Fibroblast of lung (primary cell): ENCODE results near the gene ABHD18. TPM values are rescaled to one million over a fixed set of nuclear protein-coding genes. Genes with fewer than 3 reads are reported as not detected.

Experiments used
- DNase-seq, 2 donors: peaks; one replicate each; pipeline versions ENCODE4 v3.0.0 to v3.0.0-alpha.2; 2010; ENCODE audit warnings: low read depth in 2 of 2
- H2AFZ ChIP-seq: 2 replicates; pipeline ENCODE4 v1.5.1; 2012; ENCODE audit warnings: low read length, control low read depth, inconsistent platforms
- H3K27ac ChIP-seq: 2 replicates; pipeline ENCODE4 v1.5.1; 2011; ENCODE audit warnings: low read length, control low read depth; ENCODE audit not compliant: insufficient read depth
- H3K27me3 ChIP-seq: 2 replicates; pipeline ENCODE4 v1.5.1; 2011; ENCODE audit warnings: mild to moderate bottlenecking, low read length; ENCODE audit not compliant: control insufficient read depth, insufficient read depth
- H3K36me3 ChIP-seq: 2 replicates; pipeline ENCODE4 v1.5.1; 2011; ENCODE audit warnings: low read length; ENCODE audit not compliant: control insufficient read depth, insufficient read depth
- H3K4me1 ChIP-seq: 2 replicates; pipeline ENCODE4 v1.5.1; 2011; ENCODE audit warnings: low read length; ENCODE audit not compliant: control insufficient read depth, insufficient read depth; ENCODE audit errors: extremely low read depth
- H3K4me2 ChIP-seq: 2 replicates; pipeline ENCODE4 v1.5.1; 2011; ENCODE audit warnings: low read length, control low read depth; ENCODE audit not compliant: insufficient read depth; ENCODE audit errors: extremely low read depth
- H3K4me3 ChIP-seq, 4 experiments: fragments of 200-600 bp in 1 of 4; sonication (generic) in 1 of 4; replicated peaks in 1 of 4; 2 replicates each; pipeline ENCODE4 v1.5.1; 2011 to 2016; ENCODE audit warnings: low read length in 4 of 4, low read depth in 3 of 4, mild to moderate bottlenecking in 3 of 4, control low read depth in 2 of 4, inconsistent platforms in 1 of 4, mixed read lengths in 1 of 4; ENCODE audit not compliant: insufficient read depth in 1 of 4; ENCODE audit errors: control extremely low read depth in 1 of 4
- H3K79me2 ChIP-seq: 2 replicates; pipeline ENCODE4 v1.5.1; 2012; ENCODE audit warnings: mild to moderate bottlenecking, low read length, inconsistent platforms; ENCODE audit not compliant: control insufficient read depth, insufficient read depth
- H3K9ac ChIP-seq: 2 replicates; pipeline ENCODE4 v1.5.1; 2011; ENCODE audit warnings: mild to moderate bottlenecking, low read length, control low read depth; ENCODE audit not compliant: insufficient read depth
- H3K9me3 ChIP-seq: 2 replicates; pipeline ENCODE4 v1.5.1; 2012; ENCODE audit warnings: low read depth, low read length; ENCODE audit not compliant: control insufficient read depth, insufficient read depth
- H4K20me1 ChIP-seq: 2 replicates; pipeline ENCODE4 v1.5.1; 2011; ENCODE audit warnings: low read length; ENCODE audit not compliant: control insufficient read depth, insufficient read depth; ENCODE audit errors: extremely low read depth
- CTCF ChIP-seq, 2 donors: IDR thresholded peaks in 1 of 2; conservative IDR thresholded peaks in 1 of 2; 1 replicate in 1 of 2; 2 replicates in 1 of 2; pipeline ENCODE4 v1.5.1; 2011 to 2012; ENCODE audit warnings: low read length in 2 of 2, control low read depth in 1 of 2, inconsistent platforms in 1 of 2, low read depth in 1 of 2, mild to moderate bottlenecking in 1 of 2
- EZH2 ChIP-seq: IDR thresholded peaks from 2 replicates; pipeline ENCODE4 v1.5.1; 2012; ENCODE audit warnings: low read length, control low read depth, mild to moderate bottlenecking; ENCODE audit errors: missing control alignments
- polyA plus RNA-seq, 2 donors: library from polyadenylated mRNA; depleted of rRNA in 1 of 2; stranded (reverse) in 1 of 2; unstranded in 1 of 2; fragments of >200 nt; gene quantifications; 2 replicates each; pipeline ENCODE4 v1.2.1, GENCODE V29; 2011 to 2012; ENCODE audit warnings: missing spikeins in 1 of 2
- total RNA-seq: library from RNA; depleted of rRNA; stranded (reverse); fragments of >200 nt; gene quantifications from 2 replicates; pipeline ENCODE4 v1.2.1, GENCODE V29; 2014

The ABHD18 gene
- total and polyA plus RNA-seq, 2 donors (not counting 1 experiment from before 2014, with no cell fraction given) = 4.2 to 5.3 TPM

GRCh38 chr4:128056396-128056795 lies 91.2 kb downstream of the ABHD18 start:
- no peaks in the 10 kb centered on the region for H3K27me3 ChIP-seq
- no peak overlapping the region for H2AFZ ChIP-seq
- H3K4me2 ChIP-seq = no peak overlapping the region
- H3K4me1 ChIP-seq = peaks cover 2% of the 10 kb centered on the region
- no peaks in the 10 kb centered on the region for H4K20me1 ChIP-seq
- H3K27ac ChIP-seq = no peak overlapping the region
- H3K79me2 ChIP-seq = no peaks in the 10 kb centered on the region
- H3K36me3 ChIP-seq = no peaks in the 10 kb centered on the region
- DNase-seq = no peak
- TF ChIP-seq CTCF (conservative IDR thresholded peaks at IDR 0.05 in 1 of 2, IDR thresholded peaks at IDR 0.05 in 1 of 2; ENCODE audit: low read depth in 1 of 2, low read length in 2 of 2) (no peak), EZH2 (no peak)
- H3K9ac ChIP-seq = no peak overlapping the region
- no peaks in the 10 kb centered on the region for H3K9me3 ChIP-seq
- H3K4me3 ChIP-seq = no peak overlapping the region

- DNase-seq = no peak
- Histone ChIP-seq H3K9ac (peak overlapping the region; percentile 98), H3K4me3 (peak overlapping the region; percentile 60 to 84 (median 68)), H3K4me2 (peak overlapping the region; percentile 88), H4K20me1 (no peaks in the 10 kb centered on the region), H3K36me3 (no peaks in the 10 kb centered on the region), H2AFZ (peak overlapping the region; percentile 87), H3K4me1 (peaks cover 2% of the 10 kb centered on the region), H3K79me2 (peaks cover 29% of the 10 kb centered on the region), H3K27ac (peak overlapping the region; percentile 93), H3K9me3 (no peaks in the 10 kb centered on the region), H3K27me3 (no peaks in the 10 kb centered on the region)
- no peak for TF ChIP-seq CTCF (conservative IDR thresholded peaks at IDR 0.05 in 1 of 2, IDR thresholded peaks at IDR 0.05 in 1 of 2; ENCODE audit: low read depth in 1 of 2, low read length in 2 of 2)
- TF ChIP-seq EZH2 = no peak
Measured at GRCh38 chr4:128060121-128060698, 95.0 kb downstream of the ABHD18 start.

GRCh38 chr4:128060699-128061565 lies 95.7 kb downstream of the ABHD18 start, which contains the start of gene LARP1B:
Gene LARP1B (plus strand): TSS chr4:128061312. CDS start chr4:128074952, 13,640 bp downstream.
- Histone ChIP-seq H3K27ac (peak within 1 kb of the TSS; percentile 93), H3K9ac (peak within 1 kb of the TSS; percentile 98), H3K4me1 (peaks cover 2% of the 10 kb centered on the region), H3K36me3 (no peaks in the 10 kb centered on the region), H3K4me2 (peak within 1 kb of the TSS; percentile 88), H3K27me3 (no peaks in the 10 kb centered on the region), H3K4me3 (peak within 1 kb of the TSS; percentile 67 to 87 (median 76)), H2AFZ (peak within 1 kb of the TSS; percentile 87), H4K20me1 (no peaks in the 10 kb centered on the region), H3K79me2 (peaks cover 34% of the 10 kb centered on the region), H3K9me3 (no peaks in the 10 kb centered on the region)
- peak; percentile 97 for DNase-seq
- TF ChIP-seq EZH2 (no peak), CTCF (conservative IDR thresholded peaks at IDR 0.05 in 1 of 2, IDR thresholded peaks at IDR 0.05 in 1 of 2; ENCODE audit: low read depth in 1 of 2, low read length in 2 of 2) (no peak)
